H1 (cell line): ENCODE data around the gene ELFN2. TPM values are rescaled to one million over a fixed set of nuclear protein-coding genes. Genes with fewer than 3 reads are reported as not detected.

Experiments
- CTCF ChIA-PET: fragments of 300-600 bp; sonication (Branson Sonifier 250); formaldehyde crosslinking; loops from one replicate; lab custom pipeline; 2021; ENCODE audit not compliant: partially characterized antibody; lab: Charles Lee
- POLR2A ChIA-PET: fragments of 300-600 bp; sonication (Branson Sonifier 250); formaldehyde crosslinking; loops from one replicate; lab custom pipeline; 2021; ENCODE audit warnings: inconsistent platforms; ENCODE audit not compliant: partially characterized antibody; lab: Charles Lee
- DNase-seq, 2 experiments: peaks; one replicate each; pipeline versions ENCODE4 v3.0.0 to v3.0.0-alpha.2; 2010 to 2022; ENCODE audit warnings: low spot score in 2 of 2, low read depth in 1 of 2, mixed read lengths in 1 of 2
- FAIRE-seq: peaks from 2 replicates; lab custom pipeline; 2011; peaks lifted over from hg19 to GRCh38; lab: Jason Lieb, UNC
- H2AFZ ChIP-seq: 2 replicates; pipeline ENCODE4 v1.8.1; 2012; ENCODE audit warnings: low read length, inconsistent platforms
- H2AK5ac ChIP-seq: 2 replicates; pipeline ENCODE4 v1.6.1; 2013; ENCODE audit warnings: low read depth, low read length
- H2BK120ac ChIP-seq: replicated peaks from 2 replicates; pipeline ENCODE3; 2013; ENCODE audit warnings: low read depth, low read length, inconsistent platforms
- H2BK12ac ChIP-seq: 2 replicates; pipeline ENCODE4 v1.6.1; 2013; ENCODE audit warnings: low read depth, low read length
- H2BK15ac ChIP-seq: 2 replicates; pipeline ENCODE4 v1.6.1; 2013; ENCODE audit warnings: low read length
- H2BK20ac ChIP-seq: 2 replicates; pipeline ENCODE4 v1.6.1; 2013; ENCODE audit warnings: low read length
- H2BK5ac ChIP-seq: 2 replicates; pipeline ENCODE4 v1.6.1; 2013; ENCODE audit warnings: low read depth, low read length
- H3K14ac ChIP-seq: 2 replicates; pipeline ENCODE4 v1.6.1; 2013; ENCODE audit warnings: inconsistent platforms; ENCODE audit not compliant: insufficient read length
- H3K18ac ChIP-seq: 2 replicates; pipeline ENCODE4 v1.6.1; 2013; ENCODE audit warnings: low read length; ENCODE audit errors: extremely low read depth
- H3K23ac ChIP-seq: 2 replicates; pipeline ENCODE4 v1.6.1; 2013; ENCODE audit warnings: inconsistent platforms; ENCODE audit not compliant: insufficient read length
- H3K23me2 ChIP-seq: 2 replicates; pipeline ENCODE4 v1.6.1; 2013; ENCODE audit warnings: low read depth, low read length
- H3K27ac ChIP-seq: 2 replicates; pipeline ENCODE4 v1.6.1; 2011; ENCODE audit warnings: low read depth, low read length, inconsistent platforms
- H3K27me3 ChIP-seq, 4 experiments: replicated peaks in 1 of 4; 1 replicate in 1 of 4; 2 replicates in 3 of 4; pipeline versions ENCODE4 v1.6.1 to v1.8.1; 2011 to 2013; ENCODE audit warnings: low read length in 3 of 4, mild to moderate bottlenecking in 3 of 4, inconsistent platforms in 2 of 4, mixed read lengths in 2 of 4, moderate library complexity in 1 of 4; ENCODE audit not compliant: control insufficient read depth in 3 of 4, insufficient read depth in 3 of 4; ENCODE audit errors: extremely low read depth in 1 of 4
- H3K36me3 ChIP-seq, 4 experiments: 2 replicates each; pipeline versions ENCODE4 v1.6.1 to v1.8.1; 2011 to 2013; ENCODE audit warnings: mild to moderate bottlenecking in 4 of 4, low read length in 3 of 4, moderate library complexity in 2 of 4, control low read depth in 1 of 4, inconsistent platforms in 1 of 4; ENCODE audit not compliant: insufficient read depth in 4 of 4, control insufficient read depth in 2 of 4
- H3K4ac ChIP-seq: replicated peaks from 2 replicates; pipeline ENCODE3; 2013; ENCODE audit warnings: low read length, low read depth, mixed read lengths, inconsistent platforms; ENCODE audit not compliant: insufficient read length
- H3K4me1 ChIP-seq, 4 experiments: replicated peaks in 1 of 4; 1 replicate in 1 of 4; 2 replicates in 3 of 4; pipeline versions ENCODE4 v1.6.1 to v1.8.1; 2011 to 2013; ENCODE audit warnings: low read length in 3 of 4, inconsistent platforms in 2 of 4, mixed read lengths in 1 of 4; ENCODE audit not compliant: insufficient read depth in 4 of 4, control insufficient read depth in 3 of 4
- H3K4me2 ChIP-seq, 2 experiments: 2 replicates each; pipeline versions ENCODE4 v1.6.1 to v1.8.1; 2011 to 2013; ENCODE audit warnings: low read depth in 2 of 2, low read length in 2 of 2, control low read depth in 1 of 2, inconsistent platforms in 1 of 2, mild to moderate bottlenecking in 1 of 2; ENCODE audit not compliant: insufficient read depth in 1 of 2
- H3K4me3 ChIP-seq, 4 experiments: fragments of 200-600, 300-600 bp in 1 of 4; sonication (generic), shearing (Covaris generic), sonication (Bioruptor Twin) in 1 of 4; 2 replicates each; pipeline versions ENCODE4 v1.5.1 to v1.8.1; 2011 to 2016; ENCODE audit warnings: low read length in 4 of 4, low read depth in 3 of 4, control low read depth in 2 of 4, inconsistent platforms in 2 of 4, mild to moderate bottlenecking in 2 of 4, mixed read lengths in 1 of 4, moderate library complexity in 1 of 4; ENCODE audit not compliant: insufficient read depth in 2 of 4; ENCODE audit errors: extremely low read depth in 1 of 4
- H3K56ac ChIP-seq: replicated peaks from 2 replicates; pipeline ENCODE3; 2013; ENCODE audit warnings: low read depth, mild to moderate bottlenecking, mixed read lengths, low read length, inconsistent platforms; ENCODE audit not compliant: insufficient read length
- H3K79me1 ChIP-seq: 2 replicates; pipeline ENCODE4 v1.6.1; 2013; ENCODE audit warnings: low read depth, low read length, control low read depth
- H3K79me2 ChIP-seq, 2 experiments: 2 replicates each; pipeline versions ENCODE4 v1.6.1 to v1.8.1; 2012 to 2013; ENCODE audit warnings: low read length in 2 of 2, mild to moderate bottlenecking in 2 of 2, inconsistent platforms in 1 of 2; ENCODE audit not compliant: insufficient read depth in 2 of 2, control insufficient read depth in 1 of 2
- H3K9ac ChIP-seq, 4 experiments: replicated peaks in 1 of 4; 1 replicate in 1 of 4; 2 replicates in 3 of 4; pipeline versions ENCODE4 v1.6.1 to v1.8.1; 2011 to 2013; ENCODE audit warnings: low read depth in 3 of 4, low read length in 3 of 4, control low read depth in 2 of 4, mild to moderate bottlenecking in 2 of 4, moderate library complexity in 2 of 4, inconsistent platforms in 1 of 4; ENCODE audit errors: extremely low read depth in 1 of 4
- H3K9me3 ChIP-seq, 2 experiments: 2 replicates each; pipeline versions ENCODE4 v1.6.1 to v1.8.1; 2012 to 2013; ENCODE audit warnings: mild to moderate bottlenecking in 2 of 2, moderate library complexity in 2 of 2, control low read depth in 1 of 2, inconsistent platforms in 1 of 2, low read depth in 1 of 2, low read length in 1 of 2, mixed read lengths in 1 of 2; ENCODE audit not compliant: insufficient read depth in 2 of 2
- H4K20me1 ChIP-seq, 2 experiments: replicated peaks in 1 of 2; 2 replicates each; pipeline versions ENCODE3 to v1.8.1; 2011 to 2013; ENCODE audit warnings: inconsistent platforms in 2 of 2, low read length in 2 of 2, mild to moderate bottlenecking in 1 of 2; ENCODE audit not compliant: insufficient read depth in 2 of 2, control insufficient read depth in 1 of 2
- H4K5ac ChIP-seq: 2 replicates; pipeline ENCODE4 v1.6.1; 2013; ENCODE audit warnings: low read length, low read depth, mixed read lengths, inconsistent platforms; ENCODE audit not compliant: insufficient read length
- H4K8ac ChIP-seq: 2 replicates; pipeline ENCODE4 v1.8.0; 2013; ENCODE audit warnings: mild to moderate bottlenecking, moderate library complexity, low read length, inconsistent platforms; ENCODE audit not compliant: insufficient read depth; ENCODE audit errors: extremely low read depth
- H4K91ac ChIP-seq: replicated peaks from 2 replicates; pipeline ENCODE3; 2013; ENCODE audit warnings: low read length, mixed read lengths, inconsistent platforms; ENCODE audit not compliant: insufficient read length
- BACH1 ChIP-seq: IDR thresholded peaks from 2 replicates; pipeline ENCODE4 v1.6.1; 2012; ENCODE audit warnings: low read length, improper control_type of control experiment
- CBX5 ChIP-seq: fragments of 300-800, 300-1000 bp; sonication (generic); IDR thresholded peaks from 2 replicates; pipeline ENCODE4 v1.7.1; 2016; ENCODE audit warnings: antibody characterized with exemption, low read length, low read depth
- E2F6 ChIP-seq: IDR thresholded peaks from 2 replicates; pipeline ENCODE4 v1.6.1; 2012; ENCODE audit warnings: inconsistent platforms
- EP300 ChIP-seq, 2 experiments: IDR thresholded peaks; 1 replicate in 1 of 2; 2 replicates in 1 of 2; pipeline ENCODE4 v1.6.1; 2011 to 2012; ENCODE audit warnings: low read depth in 2 of 2, low read length in 2 of 2, mild to moderate bottlenecking in 2 of 2, borderline replicate concordance in 1 of 2, inconsistent platforms in 1 of 2, moderate library complexity in 1 of 2
- GABPA ChIP-seq: IDR thresholded peaks from 2 replicates; pipeline ENCODE4 v1.6.1; 2011; ENCODE audit warnings: mild to moderate bottlenecking, low read length, moderate library complexity, borderline replicate concordance; ENCODE audit not compliant: insufficient read depth
- RAD21 ChIP-seq, 2 experiments: IDR thresholded peaks in 1 of 2; conservative IDR thresholded peaks in 1 of 2; 2 replicates each; pipeline ENCODE4 v1.6.1; 2011; ENCODE audit warnings: low read depth in 2 of 2, low read length in 2 of 2, improper control_type of control experiment in 1 of 2, inconsistent platforms in 1 of 2, mild to moderate bottlenecking in 1 of 2, moderate library complexity in 1 of 2
- SRF ChIP-seq: IDR thresholded peaks from 2 replicates; pipeline ENCODE4 v1.6.1; 2011; ENCODE audit warnings: mild to moderate bottlenecking, low read depth, low read length, moderate library complexity
- TCF12 ChIP-seq: IDR thresholded peaks from 2 replicates; pipeline ENCODE4 v1.6.1; 2011; ENCODE audit warnings: low read depth, mild to moderate bottlenecking, low read length
- WGBS, 2 experiments: shearing (Covaris generic) in 1 of 2; methylation state at CpG; one replicate each; pipeline versions ENCODE4 v1.1.6 to v1.1.7; 2013 to 2015; ENCODE audit warnings: low lambda C conversion rate in 2 of 2, mixed read lengths in 2 of 2, inconsistent platforms in 1 of 2, low coverage in 1 of 2, missing lambda C conversion rate in 1 of 2; ENCODE audit not compliant: insufficient replicate concordance in 2 of 2, insufficient coverage in 1 of 2, insufficient read length in 1 of 2; ENCODE audit errors: extremely low coverage in 1 of 2, missing lambda C conversion rate in 1 of 2; 5-methylcytosine and 5-hydroxymethylcytosine counted together
- polyA plus RNA-seq, 7 experiments: library from polyadenylated mRNA; depleted of rRNA in 3 of 7; stranded (reverse) in 5 of 7; unstranded in 2 of 7; fragments of >200 nt in 5 of 7; fragments of 200-250 nt in 2 of 7; gene quantifications; 1 replicate in 5 of 7; 2 replicates in 1 of 7; 4 replicates in 1 of 7; pipeline versions ENCODE4 v1.2.1 to v1.2.3, GENCODE V29; 2011 to 2013; ENCODE audit warnings: missing spikeins in 2 of 7, mixed read lengths in 2 of 7
- total RNA-seq: library from RNA; stranded (reverse); fragmentation: NEBNext Ultra II Directional; extraction: Animal tissue kit (Norgen Biotek cat#: 25700); gene quantifications from 2 replicates; pipeline ENCODE4 v1.2.1, GENCODE V29; 2021

ELFN2 gene
- total and polyA plus RNA-seq, 2 of the 8 experiments (the other 6 are each of a cell fraction or from before 2014, with no cell fraction given): 0.63 to 0.88 TPM

- Histone ChIP-seq H2BK15ac (no peak overlapping the region), H2BK5ac (no peak overlapping the region), H2BK12ac (no peak overlapping the region), H3K56ac (no peak overlapping the region), H4K5ac (no peak overlapping the region), H3K14ac (no peak overlapping the region), H3K23me2 (no peaks in the 10 kb centered on the region; the same call in 1 of the 2 replicates), H3K9me3 (no peaks in the 10 kb centered on the region), H2AK5ac (no peak overlapping the region), H4K91ac (no peak overlapping the region), H3K18ac (no peak overlapping the region), H3K27me3 (peaks cover 0 to 6% (median 5%) of the 10 kb centered on the region in 4 experiments; a peak in 3 of 7 replicates), H3K4me1 (peaks cover 0 to 15% (median 10%) of the 10 kb centered on the region in 4 experiments; a peak in 6 of 7 replicates), H2BK20ac (no peak overlapping the region), H3K4ac (no peak overlapping the region), H2BK120ac (no peak overlapping the region), H3K9ac (no peak overlapping the region), H4K8ac (no peak overlapping the region), H4K20me1 (peaks cover 0 to 2% of the 10 kb centered on the region in 2 experiments), H3K36me3 (no peaks in the 10 kb centered on the region), H3K79me2 (no peaks in the 10 kb centered on the region), H3K23ac (no peak overlapping the region), H3K79me1 (no peaks in the 10 kb centered on the region), H2AFZ (no peak overlapping the region), H3K4me3 (no peak overlapping the region), H3K27ac (no peak overlapping the region), H3K4me2 (no peak overlapping the region)
- POLR2A ChIA-PET: interaction anchor here (0.9 kb wide), 1 partner anchor 16 kb away, joined by 3 read pairs; no protein-coding TSS in a partner anchor
- DNase-seq (no peak), FAIRE-seq (no peak)
- CTCF ChIA-PET: interaction anchor here (0.7 to 2.1 kb wide), 7 partner anchors 16 to 90 kb away, joined by 3 to 6 read pairs (median 3); no protein-coding TSS in a partner anchor
- 92% methylated on average over 2 of the region's 2 CpGs; no CpG with 5 or more reads in 1 of the 2 experiments for WGBS, 2 experiments
- TF ChIP-seq E2F6 (no peak), TCF12 (no peak), GABPA (no peak), CBX5 (no peak), BACH1 (no peak), RAD21 (IDR thresholded peaks at IDR 0.05 in 1 of 2, conservative IDR thresholded peaks at IDR 0.05 in 1 of 2; ENCODE audit: low read depth in 2 of 2, low read length in 2 of 2) (no peak), EP300 (IDR thresholded peaks at IDR 0.05; ENCODE audit: borderline replicate concordance in 1 of 2, low read depth in 2 of 2, low read length in 2 of 2) (no peak), SRF (no peak)
Observed at GRCh38 chr22:37414288-37414687, 13.0 kb downstream of the ELFN2 start.
